SK-N-SH (cell line): Measurements from ENCODE around the gene MGAT5.

ENCODE experiments used
- MXI1 ChIP-seq: IDR thresholded peaks from 2 replicates; pipeline ENCODE4 v1.6.1; 2012; ENCODE audit warnings: mild to moderate bottlenecking, low read depth, low read length, improper control_type of control experiment
- RCOR1 ChIP-seq: fragments of 150-350 bp; IDR thresholded peaks from 2 replicates; pipeline ENCODE4 v1.6.1; 2017; ENCODE audit warnings: antibody characterized with exemption, low read length

GRCh38 chr2:134253804-134254203 lies at the start of gene MGAT5:
- no peak for TF ChIP-seq RCOR1
- no peak for TF ChIP-seq MXI1
